ENCODE data around the gene FUT7.

The FUT7 gene

DNA sequence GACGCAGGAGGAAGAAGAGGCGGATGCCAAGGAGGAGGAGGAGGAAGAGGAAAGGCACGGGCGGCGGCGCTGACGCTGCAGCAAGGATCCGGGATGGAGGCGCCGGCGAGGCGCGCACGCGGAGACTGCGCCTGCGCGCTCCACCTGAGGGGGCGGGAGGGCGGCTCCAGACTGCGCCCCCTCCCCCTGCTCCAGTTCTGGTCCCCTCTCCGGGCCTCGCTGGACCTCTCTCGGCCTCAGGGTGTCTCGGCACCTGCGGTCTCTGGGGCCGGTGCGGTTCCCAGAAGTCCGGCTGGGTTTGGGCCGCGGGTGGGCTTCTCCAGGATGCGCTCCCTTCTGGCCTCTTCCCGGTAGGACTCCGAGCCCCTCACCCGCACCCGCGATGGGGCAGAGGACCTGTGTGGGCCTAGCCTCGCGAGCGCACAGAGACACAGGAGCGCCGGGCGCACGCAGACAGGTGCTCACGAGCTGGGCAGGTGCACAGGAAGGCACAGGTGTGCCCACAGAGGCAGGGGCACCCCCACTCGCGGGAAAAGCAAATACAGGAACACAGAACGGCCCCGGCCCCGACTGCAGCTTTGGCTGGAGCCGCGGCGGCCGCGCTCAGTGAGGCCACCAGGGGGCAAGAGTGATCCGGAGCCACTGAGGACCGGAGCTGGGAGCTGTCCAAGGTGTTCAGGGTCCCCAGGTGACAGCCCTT is 14.3 kb upstream of the FUT7 start, which contains the start of gene NPDC1:
Gene NPDC1, minus strand, starts transcription at position 90 of the 700 bp plus-strand sequence. CDS start 188 bp downstream, outside the sequence.
- TF ChIP-seq, protein P1, sequence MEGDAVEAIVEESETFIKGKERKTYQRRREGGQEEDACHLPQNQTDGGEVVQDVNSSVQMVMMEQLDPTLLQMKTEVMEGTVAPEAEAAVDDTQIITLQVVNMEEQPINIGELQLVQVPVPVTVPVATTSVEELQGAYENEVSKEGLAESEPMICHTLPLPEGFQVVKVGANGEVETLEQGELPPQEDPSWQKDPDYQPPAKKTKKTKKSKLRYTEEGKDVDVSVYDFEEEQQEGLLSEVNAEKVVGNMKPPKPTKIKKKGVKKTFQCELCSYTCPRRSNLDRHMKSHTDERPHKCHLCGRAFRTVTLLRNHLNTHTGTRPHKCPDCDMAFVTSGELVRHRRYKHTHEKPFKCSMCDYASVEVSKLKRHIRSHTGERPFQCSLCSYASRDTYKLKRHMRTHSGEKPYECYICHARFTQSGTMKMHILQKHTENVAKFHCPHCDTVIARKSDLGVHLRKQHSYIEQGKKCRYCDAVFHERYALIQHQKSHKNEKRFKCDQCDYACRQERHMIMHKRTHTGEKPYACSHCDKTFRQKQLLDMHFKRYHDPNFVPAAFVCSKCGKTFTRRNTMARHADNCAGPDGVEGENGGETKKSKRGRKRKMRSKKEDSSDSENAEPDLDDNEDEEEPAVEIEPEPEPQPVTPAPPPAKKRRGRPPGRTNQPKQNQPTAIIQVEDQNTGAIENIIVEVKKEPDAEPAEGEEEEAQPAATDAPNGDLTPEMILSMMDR (IDR thresholded peaks at IDR 0.05; ENCODE audit: low read depth, low read length, missing control alignments): peak; percentile 89
- no peak for DNase-seq (ENCODE audit: low read depth)
- no peak within 1 kb of the TSS for H3K4me3 ChIP-seq (ENCODE audit: low read depth, low read length)

DNA sequence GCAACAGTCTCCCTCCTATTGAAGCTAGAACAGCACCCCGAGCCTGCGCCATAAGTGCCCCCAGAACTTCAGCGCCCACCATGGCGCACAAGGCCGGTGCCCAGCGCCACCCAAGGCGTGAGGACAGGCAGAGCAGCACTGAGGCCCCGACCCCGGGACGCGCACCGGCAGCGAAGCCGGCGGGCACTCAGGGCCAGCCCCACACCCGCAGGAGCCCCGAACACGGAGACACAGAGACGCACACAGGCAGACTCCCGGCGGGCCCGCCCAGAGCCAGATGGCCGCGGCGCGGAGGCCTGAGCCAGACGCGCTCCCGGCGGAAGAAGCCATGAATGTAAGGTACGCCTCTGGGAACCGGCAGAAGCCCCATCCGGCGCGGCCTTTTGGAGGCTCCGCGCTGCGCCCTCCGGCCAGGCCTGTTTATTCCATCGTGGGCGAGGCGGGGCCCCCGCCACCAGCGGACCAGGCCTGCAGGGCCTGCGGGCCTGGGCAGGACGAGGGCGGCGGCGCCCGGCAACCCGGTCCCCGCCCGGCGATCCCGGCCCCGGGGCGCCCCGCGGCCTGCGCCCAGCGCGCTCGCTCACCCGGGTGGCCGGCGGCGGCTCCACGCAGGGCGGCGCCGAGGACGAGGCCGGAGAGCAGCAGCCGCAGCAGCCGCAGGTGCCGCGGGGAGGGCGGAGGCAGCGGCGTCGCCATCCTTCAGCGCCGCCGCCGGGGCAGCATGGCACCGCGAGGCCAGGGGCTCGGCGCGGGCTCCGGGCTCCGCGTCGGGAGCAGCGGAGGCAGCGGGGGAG is 13.6 kb upstream of the FUT7 start:
- DNase-seq (ENCODE audit: low read depth): no peak
- no peak overlapping the region for H3K4me3 ChIP-seq (ENCODE audit: low read depth, low read length)
- TF ChIP-seq, protein P1 (IDR thresholded peaks at IDR 0.05; ENCODE audit: low read depth, low read length, missing control alignments): no peak

DNA sequence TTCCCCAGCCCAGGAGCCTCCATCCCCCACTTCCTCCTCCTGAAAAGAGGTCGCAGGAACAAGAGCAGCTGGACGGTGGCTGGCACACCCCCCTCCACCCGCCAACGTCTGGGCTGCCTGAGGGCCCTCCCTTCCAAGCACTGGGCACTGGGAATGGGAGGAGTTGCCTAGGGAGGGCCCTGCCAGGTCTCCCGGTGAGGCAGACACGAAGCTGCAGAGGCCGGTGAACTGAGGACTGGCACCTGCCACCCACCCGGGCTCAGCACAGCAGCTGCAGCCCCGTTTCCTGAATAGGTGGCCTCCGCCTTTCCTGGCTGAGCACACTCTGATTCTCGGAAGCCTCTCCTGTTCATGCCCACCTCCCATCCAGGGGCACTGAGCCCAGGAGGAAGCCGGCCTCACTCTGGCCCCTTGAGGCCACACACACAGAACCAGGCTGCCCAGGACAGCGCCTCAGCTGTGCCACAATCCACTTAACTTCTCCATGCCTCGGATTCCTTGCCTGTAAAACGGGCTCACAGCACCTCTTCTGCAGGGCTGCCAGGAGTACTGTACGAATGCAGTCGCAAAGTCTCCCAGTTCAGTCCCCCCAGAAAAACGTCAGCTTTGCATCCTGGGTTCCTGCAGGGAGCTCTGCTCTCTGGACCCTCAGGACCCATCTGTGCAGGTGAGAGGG is 12.8 kb upstream of the FUT7 start:
- DNase-seq (ENCODE audit: low read depth): no peak
- no peak overlapping the region for H3K4me3 ChIP-seq (ENCODE audit: low read depth, low read length)
- TF ChIP-seq, protein P1 (IDR thresholded peaks at IDR 0.05; ENCODE audit: low read depth, low read length, missing control alignments): no peak

DNA sequence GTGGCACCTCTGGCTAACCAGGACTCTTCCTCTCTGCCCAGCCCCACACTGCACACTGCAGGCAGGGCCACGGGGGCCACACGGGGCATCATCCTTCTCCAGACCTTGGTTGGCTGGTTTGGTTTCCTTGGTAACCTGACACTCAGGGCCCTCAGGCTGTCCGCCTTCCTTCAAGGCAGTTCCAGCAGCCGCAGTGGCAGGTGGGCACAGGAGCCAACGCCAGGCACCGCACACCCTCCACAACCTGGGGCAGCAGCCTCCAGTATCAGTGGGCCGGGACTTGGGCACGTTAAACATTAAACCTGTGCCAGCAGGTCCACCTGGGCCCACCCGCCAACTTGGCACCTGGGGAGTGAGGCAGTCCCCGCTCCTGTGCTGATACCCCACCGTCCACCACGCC is 12.1 kb upstream of the FUT7 start:
- TF ChIP-seq, protein P1 (IDR thresholded peaks at IDR 0.05; ENCODE audit: low read depth, low read length, missing control alignments): no peak
- no peak for DNase-seq (ENCODE audit: low read depth)
- no peak overlapping the region for H3K4me3 ChIP-seq (ENCODE audit: low read depth, low read length)

DNA sequence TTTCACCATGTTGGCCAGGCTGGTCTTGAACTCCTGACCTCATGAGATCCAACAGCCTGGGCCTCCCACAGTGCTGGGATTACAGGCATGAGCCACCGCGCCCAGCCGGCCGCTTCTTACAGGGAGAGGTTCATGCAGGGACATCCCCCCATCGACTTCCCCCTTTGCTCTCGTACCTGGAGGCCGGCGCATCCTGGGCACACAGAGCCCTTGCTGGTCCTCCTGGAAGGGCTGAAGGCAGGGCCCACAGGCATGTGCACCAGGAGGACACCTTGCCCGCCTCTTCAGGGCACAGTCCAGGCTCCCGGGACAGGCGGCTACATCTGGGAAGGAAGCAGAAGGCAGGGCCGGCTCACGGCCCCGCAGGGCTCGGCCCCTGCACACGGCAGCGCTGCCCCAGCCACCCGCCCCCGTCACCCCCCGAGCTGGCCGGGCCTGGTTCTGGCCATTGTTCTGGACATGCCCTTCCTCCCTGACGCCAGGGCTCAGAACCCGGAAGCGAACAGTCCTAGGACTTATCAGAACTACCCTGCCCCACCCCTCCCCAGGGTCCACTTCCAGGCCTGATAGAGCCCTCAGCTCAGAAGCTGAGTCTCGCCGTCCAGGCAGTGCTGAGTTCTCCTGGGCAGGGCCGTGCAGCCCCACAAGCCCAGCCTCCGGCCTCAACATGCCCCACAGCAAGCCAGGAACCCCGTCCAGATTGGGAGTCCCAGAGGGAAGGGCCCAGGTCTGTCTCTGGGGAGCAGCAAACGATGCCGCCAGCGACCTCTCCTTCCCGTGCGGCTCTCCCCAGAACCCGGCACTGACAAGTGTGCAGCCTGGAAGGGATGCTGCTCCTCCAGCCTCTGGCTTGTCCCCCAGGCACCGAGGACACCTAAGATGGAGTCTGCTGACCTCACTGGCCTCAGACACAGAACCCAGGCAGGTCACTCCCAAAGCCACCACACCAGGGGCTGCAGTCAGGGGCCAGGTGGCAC is 11.2 kb upstream of the FUT7 start:
- no peak overlapping the region for H3K4me3 ChIP-seq (ENCODE audit: low read depth, low read length)
- no peak for DNase-seq (ENCODE audit: low read depth)
- TF ChIP-seq, protein P1 (IDR thresholded peaks at IDR 0.05; ENCODE audit: low read depth, low read length, missing control alignments): no peak

DNA sequence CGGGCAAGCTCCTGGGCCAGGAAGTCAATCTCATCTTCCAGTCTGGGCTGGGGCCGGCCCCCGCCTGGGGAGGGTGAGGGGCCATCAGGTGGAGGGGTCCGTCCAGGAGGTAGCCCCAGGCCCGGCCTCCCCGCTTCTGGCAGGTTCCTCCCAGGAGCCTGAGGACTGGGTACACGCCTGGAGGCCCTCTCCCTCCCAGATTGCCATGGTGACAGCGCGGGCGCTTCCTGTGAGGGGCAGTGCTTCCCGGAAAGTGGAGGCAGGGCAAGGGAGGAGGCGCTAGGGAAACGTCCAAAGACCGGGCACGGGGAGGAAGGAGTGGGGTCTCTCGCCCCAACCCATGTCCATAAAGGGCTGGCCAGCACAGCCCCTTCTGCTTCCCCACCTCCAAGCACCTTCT is 9.2 kb upstream of the FUT7 start:
- TF ChIP-seq, protein P1 (IDR thresholded peaks at IDR 0.05; ENCODE audit: low read depth, low read length, missing control alignments): no peak
- no peak overlapping the region for H3K4me3 ChIP-seq (ENCODE audit: low read depth, low read length)
- no peak for DNase-seq (ENCODE audit: low read depth)
